ENCODE results near the gene TDG.

The TDG gene

DNA sequence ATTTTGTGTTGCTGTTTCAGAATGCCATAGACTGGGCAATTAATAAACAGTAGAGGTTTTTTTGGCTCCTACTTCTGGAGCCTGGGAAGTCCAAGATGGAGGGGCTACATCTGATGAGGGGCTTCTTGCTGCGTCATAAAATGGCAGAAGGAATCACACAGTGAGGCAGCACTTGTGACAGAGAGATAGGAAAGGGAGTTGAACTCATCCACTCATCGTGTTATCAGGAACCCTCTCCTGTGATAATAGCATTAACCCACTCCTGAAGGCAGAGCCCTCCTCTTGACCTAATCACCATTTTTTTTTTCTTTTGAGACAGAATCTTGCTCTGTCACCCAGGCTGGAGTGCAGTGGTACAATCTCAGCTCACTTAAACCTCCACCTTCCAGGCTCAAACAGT lies 9.7 kb downstream of the TDG start:
- Histone ChIP-seq H3K9me2 (replicated peaks; ENCODE audit: insufficient read depth, low read length) (no peaks in the 10 kb centered on the region), H3K4me3 (ENCODE audit: low read length) (no peak overlapping the region), H3F3A (ENCODE audit: insufficient read depth, low read length) (no peaks in the 10 kb centered on the region), H4K20me1 (ENCODE audit: insufficient read depth, low read length) (peaks cover 5% of the 10 kb centered on the region), H3K9ac (ENCODE audit: low read length) (no peak overlapping the region), H3K9me3 (replicated peaks; ENCODE audit: insufficient read depth, low read length) (no peaks in the 10 kb centered on the region), H3K27ac (ENCODE audit: low read length) (no peak overlapping the region), H3K36me3 (replicated peaks; ENCODE audit: insufficient read depth, low read length) (no peaks in the 10 kb centered on the region; the same call in none of the 2 replicates), H3K79me2 (ENCODE audit: low read length) (peaks cover 78% of the 10 kb centered on the region), H3K4me1 (ENCODE audit: low read length) (no peaks in the 10 kb centered on the region), H2AFZ (ENCODE audit: low read length) (no peak overlapping the region), H3K27me3 (replicated peaks; ENCODE audit: insufficient read depth, low read length) (no peaks in the 10 kb centered on the region), H3K4me2 (ENCODE audit: low read depth, low read length) (no peak overlapping the region)
- TF ChIP-seq, protein P1, sequence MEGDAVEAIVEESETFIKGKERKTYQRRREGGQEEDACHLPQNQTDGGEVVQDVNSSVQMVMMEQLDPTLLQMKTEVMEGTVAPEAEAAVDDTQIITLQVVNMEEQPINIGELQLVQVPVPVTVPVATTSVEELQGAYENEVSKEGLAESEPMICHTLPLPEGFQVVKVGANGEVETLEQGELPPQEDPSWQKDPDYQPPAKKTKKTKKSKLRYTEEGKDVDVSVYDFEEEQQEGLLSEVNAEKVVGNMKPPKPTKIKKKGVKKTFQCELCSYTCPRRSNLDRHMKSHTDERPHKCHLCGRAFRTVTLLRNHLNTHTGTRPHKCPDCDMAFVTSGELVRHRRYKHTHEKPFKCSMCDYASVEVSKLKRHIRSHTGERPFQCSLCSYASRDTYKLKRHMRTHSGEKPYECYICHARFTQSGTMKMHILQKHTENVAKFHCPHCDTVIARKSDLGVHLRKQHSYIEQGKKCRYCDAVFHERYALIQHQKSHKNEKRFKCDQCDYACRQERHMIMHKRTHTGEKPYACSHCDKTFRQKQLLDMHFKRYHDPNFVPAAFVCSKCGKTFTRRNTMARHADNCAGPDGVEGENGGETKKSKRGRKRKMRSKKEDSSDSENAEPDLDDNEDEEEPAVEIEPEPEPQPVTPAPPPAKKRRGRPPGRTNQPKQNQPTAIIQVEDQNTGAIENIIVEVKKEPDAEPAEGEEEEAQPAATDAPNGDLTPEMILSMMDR (IDR thresholded peaks at IDR 0.05; ENCODE audit: low read length) = no peak
- TF ChIP-seq EZH2phosphoT487 (IDR thresholded peaks at IDR 0.05; ENCODE audit: low read length) (no peak), EZH2 (optimal IDR thresholded peaks at IDR 0.05; ENCODE audit: low read depth, low read length) (no peak)
- no peak for DNase-seq

- H3K9me2 ChIP-seq (replicated peaks; ENCODE audit: insufficient read depth, low read length) = no peaks in the 10 kb centered on the region
- H3K36me3 ChIP-seq (replicated peaks; ENCODE audit: insufficient read depth, low read length) = no peaks in the 10 kb centered on the region; the same call in none of the 2 replicates
- no peaks in the 10 kb centered on the region for H4K20me1 ChIP-seq (ENCODE audit: insufficient read depth, low read length)
- DNase-seq = no peak
- H3K4me1 ChIP-seq (ENCODE audit: low read length) = no peaks in the 10 kb centered on the region
- no peak overlapping the region for H2AFZ ChIP-seq (ENCODE audit: low read length)
- H3K9me3 ChIP-seq (replicated peaks; ENCODE audit: insufficient read depth, low read length) = no peaks in the 10 kb centered on the region
- H3K9ac ChIP-seq (ENCODE audit: low read length) = no peak overlapping the region
- H3F3A ChIP-seq (ENCODE audit: insufficient read depth, low read length) = no peaks in the 10 kb centered on the region
- H3K79me2 ChIP-seq (ENCODE audit: low read length) = peaks cover 47% of the 10 kb centered on the region
- no peaks in the 10 kb centered on the region for H3K27me3 ChIP-seq (replicated peaks; ENCODE audit: insufficient read depth, low read length)
- TF ChIP-seq, protein P1 (IDR thresholded peaks at IDR 0.05; ENCODE audit: low read length) = no peak
- TF ChIP-seq EZH2 (optimal IDR thresholded peaks at IDR 0.05; ENCODE audit: low read depth, low read length) (no peak), EZH2phosphoT487 (IDR thresholded peaks at IDR 0.05; ENCODE audit: low read length) (no peak)
- no peak overlapping the region for H3K27ac ChIP-seq (ENCODE audit: low read length)
- no peak overlapping the region for H3K4me2 ChIP-seq (ENCODE audit: low read depth, low read length)
- no peak overlapping the region for H3K4me3 ChIP-seq (ENCODE audit: low read length)
Measured at GRCh38 chr12:103978384-103978982, 12.8 kb downstream of the TDG start.

GRCh38 chr12:103986829-103987228 lies 21.2 kb downstream of the TDG start:
- Histone ChIP-seq H3K9me3 (replicated peaks; ENCODE audit: insufficient read depth, low read length) (no peaks in the 10 kb centered on the region), H3K9ac (ENCODE audit: low read length) (no peak overlapping the region), H3K27ac (ENCODE audit: low read length) (no peak overlapping the region), H3K9me2 (replicated peaks; ENCODE audit: insufficient read depth, low read length) (no peaks in the 10 kb centered on the region), H3K36me3 (replicated peaks; ENCODE audit: insufficient read depth, low read length) (0 out of 2 replicates have a peak, but pooled peaks cover 6% of the 10 kb centered on the region), H4K20me1 (ENCODE audit: insufficient read depth, low read length) (no peaks in the 10 kb centered on the region), H3K27me3 (replicated peaks; ENCODE audit: insufficient read depth, low read length) (no peaks in the 10 kb centered on the region), H3F3A (ENCODE audit: insufficient read depth, low read length) (no peaks in the 10 kb centered on the region), H3K79me2 (ENCODE audit: low read length) (no peaks in the 10 kb centered on the region), H3K4me3 (ENCODE audit: low read length) (no peak overlapping the region), H3K4me1 (ENCODE audit: low read length) (no peaks in the 10 kb centered on the region), H2AFZ (ENCODE audit: low read length) (no peak overlapping the region), H3K4me2 (ENCODE audit: low read depth, low read length) (no peak overlapping the region)
- no peak for DNase-seq
- TF ChIP-seq EZH2phosphoT487 (IDR thresholded peaks at IDR 0.05; ENCODE audit: low read length) (no peak), EZH2 (optimal IDR thresholded peaks at IDR 0.05; ENCODE audit: low read depth, low read length) (no peak)
- TF ChIP-seq, protein P1 (IDR thresholded peaks at IDR 0.05; ENCODE audit: low read length) = no peak
